Mesendoderm (in vitro differentiated cells): ENCODE data around the gene SYT7.

Source experiments
- DNase-seq: peaks from one replicate; pipeline ENCODE4 v3.0.0; 2013
- H2AK5ac ChIP-seq: 2 replicates; pipeline ENCODE4 v1.6.1; 2013; ENCODE audit warnings: low read length, inconsistent platforms
- H2BK120ac ChIP-seq: 2 replicates; pipeline ENCODE4 v1.6.1; 2013; ENCODE audit warnings: low read depth, mild to moderate bottlenecking, low read length, moderate library complexity, mixed read lengths
- H2BK15ac ChIP-seq: replicated peaks from 2 replicates; pipeline ENCODE4 v1.6.1; 2013; ENCODE audit warnings: low read depth, mild to moderate bottlenecking, moderate library complexity
- H2BK5ac ChIP-seq: 2 replicates; pipeline ENCODE4 v1.6.1; 2013; ENCODE audit warnings: low read length, inconsistent platforms
- H3K18ac ChIP-seq: 2 replicates; pipeline ENCODE4 v1.6.1; 2013; ENCODE audit warnings: mild to moderate bottlenecking, low read length, mixed read lengths
- H3K23ac ChIP-seq: one replicate; pipeline ENCODE4 v1.6.1; 2013; ENCODE audit warnings: low read length
- H3K27ac ChIP-seq: 2 replicates; pipeline ENCODE4 v1.5.1; 2013; ENCODE audit warnings: low read depth, mild to moderate bottlenecking, inconsistent platforms, low read length, moderate library complexity
- H3K27me3 ChIP-seq: 2 replicates; pipeline ENCODE4 v1.6.1; 2013; ENCODE audit warnings: low read length, control low read depth, mild to moderate bottlenecking, inconsistent platforms; ENCODE audit not compliant: insufficient read depth, poor library complexity
- H3K36me3 ChIP-seq: 2 replicates; pipeline ENCODE4 v1.6.1; 2013; ENCODE audit warnings: low read length, inconsistent platforms; ENCODE audit not compliant: control insufficient read depth, insufficient read depth
- H3K4ac ChIP-seq: one replicate; pipeline ENCODE4 v1.6.1; 2013; ENCODE audit warnings: low read depth, mild to moderate bottlenecking, low read length, moderate library complexity
- H3K4me1 ChIP-seq: 2 replicates; pipeline ENCODE4 v1.6.1; 2013; ENCODE audit warnings: low read depth, low read length, inconsistent platforms; ENCODE audit not compliant: control insufficient read depth
- H3K4me2 ChIP-seq: 2 replicates; pipeline ENCODE4 v1.6.1; 2013; ENCODE audit warnings: low read length
- H3K4me3 ChIP-seq: 2 replicates; pipeline ENCODE4 v1.5.1; 2013; ENCODE audit warnings: mild to moderate bottlenecking, low read length
- H3K56ac ChIP-seq: one replicate; pipeline ENCODE4 v1.6.1; 2013; ENCODE audit warnings: low read length
- H3K79me1 ChIP-seq: 2 replicates; pipeline ENCODE4 v1.6.1; 2013; ENCODE audit warnings: low read length, inconsistent platforms
- H3K79me2 ChIP-seq: 2 replicates; pipeline ENCODE4 v1.6.1; 2013; ENCODE audit warnings: mild to moderate bottlenecking, low read length; ENCODE audit not compliant: control insufficient read depth, insufficient read depth
- H3K9ac ChIP-seq: 2 replicates; pipeline ENCODE4 v1.6.1; 2013; ENCODE audit warnings: low read length, inconsistent platforms
- H4K5ac ChIP-seq: one replicate; pipeline ENCODE4 v1.6.1; 2013; ENCODE audit warnings: low read length
- H4K8ac ChIP-seq: one replicate; pipeline ENCODE4 v1.6.1; 2013; ENCODE audit warnings: low read depth, mild to moderate bottlenecking, control low read depth, low read length, moderate library complexity
- WGBS: extraction: QIAGEN DNeasy Blood & Tissue Kit; methylation state at CpG from one replicate; pipeline ENCODE4 v1.1.7; 2013; ENCODE audit warnings: low lambda C conversion rate, missing lambda C conversion rate; ENCODE audit not compliant: insufficient coverage; ENCODE audit errors: extremely low coverage; 5-methylcytosine and 5-hydroxymethylcytosine counted together

The SYT7 gene

DNA sequence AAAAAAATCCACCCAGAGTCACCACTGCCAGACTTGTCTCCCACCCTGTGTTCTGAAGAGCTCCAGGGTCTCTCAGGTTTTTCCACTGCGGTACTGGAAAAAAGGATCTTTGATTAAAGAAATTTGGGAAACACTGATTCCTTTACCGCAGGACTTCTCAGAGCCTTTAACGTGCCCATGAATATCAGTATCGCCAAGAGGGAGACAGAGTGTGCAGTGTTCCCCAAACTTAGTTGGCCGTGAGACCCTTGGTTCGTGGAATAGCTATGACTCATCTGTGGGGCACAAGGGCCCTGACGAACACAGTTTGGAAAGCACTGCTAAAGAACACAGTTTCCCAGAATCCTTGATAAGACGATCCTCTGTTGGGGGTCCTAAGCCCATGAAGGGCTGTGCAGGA is 31.7 kb downstream of the SYT7 start:
- Histone ChIP-seq H2BK5ac (no peak overlapping the region), H3K4ac (no peak overlapping the region)
- WGBS, result no CpG with 5 or more reads among the region's 8 CpGs

DNA sequence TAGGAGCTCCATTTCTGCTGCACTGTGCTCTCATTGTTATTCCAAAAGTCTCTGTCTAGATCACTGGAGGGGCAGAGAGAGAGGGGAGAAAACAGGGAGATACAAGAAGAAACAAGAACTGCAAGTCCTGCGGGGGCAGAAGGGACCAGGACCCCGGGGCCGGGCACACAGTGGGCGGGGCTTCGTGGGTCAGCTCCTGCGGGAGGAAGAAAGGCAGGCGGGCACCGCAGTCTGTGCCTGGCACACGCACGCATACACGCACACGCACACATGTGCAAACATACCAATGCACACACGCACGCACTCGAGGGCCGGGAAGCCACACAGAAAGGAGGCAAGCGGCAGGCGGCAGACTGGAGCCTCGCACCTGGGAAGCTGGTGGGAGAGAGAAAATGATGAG is 33.6 kb downstream of the SYT7 start:
- no peak for DNase-seq
- Histone ChIP-seq H3K9ac (no peak overlapping the region), H2BK5ac (no peak overlapping the region), H3K4me1 (no peaks in the 10 kb centered on the region), H4K5ac (no peak overlapping the region), H4K8ac (no peak overlapping the region), H3K79me2 (no peaks in the 10 kb centered on the region), H3K18ac (no peak overlapping the region), H2AK5ac (no peak overlapping the region), H2BK15ac (no peak overlapping the region), H3K4me2 (no peak overlapping the region), H3K27ac (no peak overlapping the region), H3K4ac (no peak overlapping the region), H2BK120ac (no peak overlapping the region), H3K4me3 (no peak overlapping the region), H3K36me3 (no peaks in the 10 kb centered on the region), H3K23ac (no peak overlapping the region), H3K27me3 (no peaks in the 10 kb centered on the region), H3K79me1 (no peaks in the 10 kb centered on the region), H3K56ac (no peak overlapping the region)
- no CpG with 5 or more reads among the region's 19 CpGs for WGBS

More for the DNA sequence above, 31.7 kb downstream of the SYT7 start:
- no peak overlapping the region for H3K4me2 ChIP-seq
- H3K23ac ChIP-seq, result no peak overlapping the region
- H3K36me3 ChIP-seq, result no peaks in the 10 kb centered on the region
- H2BK15ac ChIP-seq, result no peak overlapping the region
- H3K4me3 ChIP-seq, result no peak overlapping the region
- H3K79me2 ChIP-seq, result no peaks in the 10 kb centered on the region
- no peak overlapping the region for H3K18ac ChIP-seq
- no peak overlapping the region for H3K27ac ChIP-seq
- H4K8ac ChIP-seq, result no peak overlapping the region
- no peaks in the 10 kb centered on the region for H3K79me1 ChIP-seq
- no peak overlapping the region for H4K5ac ChIP-seq
- no peaks in the 10 kb centered on the region for H3K27me3 ChIP-seq
- DNase-seq, result no peak
- no peak overlapping the region for H2BK120ac ChIP-seq
- no peak overlapping the region for H3K56ac ChIP-seq
- H2AK5ac ChIP-seq, result no peak overlapping the region
- H3K9ac ChIP-seq, result no peak overlapping the region
- no peaks in the 10 kb centered on the region for H3K4me1 ChIP-seq

DNA sequence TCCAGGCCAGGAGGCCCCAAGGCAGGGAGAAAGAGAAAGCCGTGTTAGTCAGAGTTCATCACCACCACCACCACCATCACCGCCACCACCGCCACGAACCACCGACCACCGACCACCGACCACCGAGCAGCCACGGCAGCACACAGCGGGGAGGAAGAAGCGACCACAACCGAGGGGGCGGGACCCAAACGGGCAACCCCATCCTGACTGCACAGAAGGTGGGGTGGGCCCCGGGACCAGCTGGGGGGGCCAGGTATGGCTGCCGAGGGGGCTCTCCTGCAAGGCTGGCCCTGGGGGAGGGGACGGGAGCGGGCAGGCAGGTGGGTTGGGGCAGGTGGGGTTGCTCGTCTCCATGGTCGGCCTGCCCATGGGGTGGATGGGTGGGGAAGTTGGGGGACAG is 34.2 kb downstream of the SYT7 start:
- Histone ChIP-seq H3K4me1 (peaks cover 4% of the 10 kb centered on the region), H3K56ac (no peak overlapping the region), H3K79me1 (no peaks in the 10 kb centered on the region), H4K8ac (no peak overlapping the region), H3K36me3 (no peaks in the 10 kb centered on the region), H4K5ac (no peak overlapping the region), H3K27ac (no peak overlapping the region), H2BK5ac (no peak overlapping the region), H3K79me2 (no peaks in the 10 kb centered on the region), H2BK120ac (no peak overlapping the region), H3K23ac (no peak overlapping the region), H3K4ac (no peak overlapping the region), H2BK15ac (no peak overlapping the region), H3K18ac (no peak overlapping the region), H2AK5ac (no peak overlapping the region), H3K4me3 (no peak overlapping the region), H3K9ac (no peak overlapping the region), H3K27me3 (no peaks in the 10 kb centered on the region), H3K4me2 (no peak overlapping the region)
- DNase-seq, result no peak
- no CpG with 5 or more reads among the region's 20 CpGs for WGBS

DNA sequence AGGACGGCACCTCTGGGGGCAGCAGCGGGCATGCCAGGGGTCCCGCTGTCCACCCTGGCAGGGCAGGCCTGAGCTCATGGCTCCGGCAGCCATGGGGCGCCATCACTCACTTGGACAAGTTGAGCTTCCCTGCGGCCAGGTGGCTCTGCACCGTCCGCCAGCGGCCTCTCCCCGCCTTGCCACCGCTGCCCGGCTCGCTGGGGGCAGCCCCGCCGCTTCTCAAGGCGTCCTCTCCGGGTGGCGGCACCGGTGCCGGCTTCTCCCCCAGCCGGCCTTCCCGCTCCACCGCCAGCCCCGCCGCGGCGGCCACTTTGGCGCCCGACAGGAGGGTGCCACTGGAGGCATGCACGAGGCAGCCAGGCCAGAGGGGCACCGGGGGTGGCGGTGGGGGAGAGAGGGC is 35.0 kb downstream of the SYT7 start:
- Histone ChIP-seq H3K23ac (no peak overlapping the region), H3K9ac (no peak overlapping the region), H2BK5ac (no peak overlapping the region), H4K8ac (no peak overlapping the region), H3K18ac (no peak overlapping the region), H3K4ac (no peak overlapping the region), H3K56ac (no peak overlapping the region), H2BK15ac (no peak overlapping the region), H3K36me3 (no peaks in the 10 kb centered on the region), H2AK5ac (no peak overlapping the region), H3K4me2 (no peak overlapping the region), H3K27ac (no peak overlapping the region), H4K5ac (no peak overlapping the region), H2BK120ac (no peak overlapping the region), H3K4me1 (peaks cover 4% of the 10 kb centered on the region), H3K27me3 (no peaks in the 10 kb centered on the region), H3K79me1 (no peaks in the 10 kb centered on the region), H3K79me2 (no peaks in the 10 kb centered on the region), H3K4me3 (no peak overlapping the region)
- DNase-seq, result no peak
- no CpG with 5 or more reads among the region's 32 CpGs for WGBS

DNA sequence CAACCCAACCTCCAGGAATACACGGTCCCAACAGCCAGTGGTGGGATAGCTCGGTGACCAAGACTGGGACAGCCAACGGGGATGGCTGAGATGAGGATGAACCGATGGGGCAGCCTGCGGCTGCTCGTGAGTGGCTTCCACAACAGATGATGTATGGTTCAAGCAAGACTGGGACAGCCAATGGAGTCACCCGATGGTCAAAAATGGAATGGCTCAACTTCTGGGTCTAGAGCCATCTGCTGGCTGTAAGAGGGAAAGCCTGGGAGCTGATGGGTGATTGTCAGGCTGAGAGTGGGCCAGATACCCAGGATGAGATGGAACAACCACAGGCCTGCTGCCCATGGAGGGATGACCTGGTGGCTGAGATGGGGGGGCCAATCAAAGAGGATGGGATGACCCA is 35.5 kb downstream of the SYT7 start:
- H3K27ac ChIP-seq, result no peak overlapping the region
- no peak overlapping the region for H2BK120ac ChIP-seq
- H3K4me1 ChIP-seq, result peaks cover 4% of the 10 kb centered on the region
- WGBS, result no CpG with 5 or more reads among the region's 7 CpGs
- H2BK15ac ChIP-seq, result no peak overlapping the region
- no peak overlapping the region for H3K4ac ChIP-seq
- H3K4me3 ChIP-seq, result no peak overlapping the region
- DNase-seq, result peak; percentile 55
- H3K4me2 ChIP-seq, result no peak overlapping the region
- H3K23ac ChIP-seq, result no peak overlapping the region
- H3K18ac ChIP-seq, result no peak overlapping the region
- no peaks in the 10 kb centered on the region for H3K79me1 ChIP-seq
- no peaks in the 10 kb centered on the region for H3K27me3 ChIP-seq
- no peaks in the 10 kb centered on the region for H3K36me3 ChIP-seq
- H3K9ac ChIP-seq, result no peak overlapping the region
- H3K56ac ChIP-seq, result no peak overlapping the region
- no peaks in the 10 kb centered on the region for H3K79me2 ChIP-seq
- H2AK5ac ChIP-seq, result no peak overlapping the region
- H2BK5ac ChIP-seq, result no peak overlapping the region
- no peak overlapping the region for H4K8ac ChIP-seq
- no peak overlapping the region for H4K5ac ChIP-seq

DNA sequence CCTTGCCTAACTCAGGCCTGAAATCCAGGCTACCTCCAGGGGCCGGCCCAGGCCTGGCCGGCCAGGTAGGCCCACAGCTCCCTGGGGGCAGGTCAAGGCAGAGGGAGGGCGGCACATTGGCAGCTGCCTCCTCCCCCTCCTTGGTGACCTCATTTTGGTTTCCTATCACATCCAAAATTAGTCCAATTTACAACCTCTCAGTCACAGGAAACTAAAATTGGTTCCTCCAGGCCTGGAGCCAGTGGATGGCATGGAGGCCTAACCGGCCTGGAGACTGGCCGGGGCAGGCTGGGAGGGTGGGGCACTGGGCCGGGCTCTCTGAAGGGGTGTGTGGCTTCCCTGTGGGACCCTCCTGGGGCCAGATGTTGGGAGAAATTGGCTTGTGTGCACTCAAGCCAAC is 36.4 kb downstream of the SYT7 start:
- Histone ChIP-seq H3K18ac (no peak overlapping the region), H3K9ac (no peak overlapping the region), H2BK120ac (no peak overlapping the region), H4K5ac (no peak overlapping the region), H3K27ac (no peak overlapping the region), H3K79me2 (no peaks in the 10 kb centered on the region), H2BK5ac (no peak overlapping the region), H3K4ac (no peak overlapping the region), H2AK5ac (no peak overlapping the region), H3K4me2 (no peak overlapping the region), H3K56ac (no peak overlapping the region), H3K4me1 (peaks cover 4% of the 10 kb centered on the region), H3K79me1 (no peaks in the 10 kb centered on the region), H3K23ac (no peak overlapping the region), H4K8ac (no peak overlapping the region), H3K27me3 (no peaks in the 10 kb centered on the region), H3K4me3 (no peak overlapping the region), H2BK15ac (no peak overlapping the region), H3K36me3 (no peaks in the 10 kb centered on the region)
- no peak for DNase-seq
- WGBS, result no CpG with 5 or more reads among the region's 6 CpGs
